Measurements from ENCODE around the gene GAPDH.

GRCh38 chr12:6567112-6567670 lies 32.9 kb downstream of the GAPDH start:
- TF ChIP-seq CTCF (IDR thresholded peaks at IDR 0.05; ENCODE audit: low read depth, low read length) (no peak), POLR2A (IDR thresholded peaks at IDR 0.05; ENCODE audit: extremely low read depth, insufficient read length) (no peak), MAX (IDR thresholded peaks at IDR 0.05; ENCODE audit: low read depth, low read length) (no peak)

Measured in NB4 (cell line).